ENCODE data around the gene ZC3H11A. TPM values are rescaled to one million over a fixed set of nuclear protein-coding genes. Genes with fewer than 3 reads are reported as not detected.
A peak's percentile ranks its signal among the peaks of the same experiment; 100 is the strongest.
"Not testable (repeated sequence)": the region's sequence is repeated elsewhere in the genome, so short reads cannot be mapped to it uniquely, and the experiment has no call there.

ZC3H11A gene
- total and polyA plus RNA-seq, 5 donors from 2014 or later = 34.4 to 78.1 (median 42.7) TPM

DNA sequence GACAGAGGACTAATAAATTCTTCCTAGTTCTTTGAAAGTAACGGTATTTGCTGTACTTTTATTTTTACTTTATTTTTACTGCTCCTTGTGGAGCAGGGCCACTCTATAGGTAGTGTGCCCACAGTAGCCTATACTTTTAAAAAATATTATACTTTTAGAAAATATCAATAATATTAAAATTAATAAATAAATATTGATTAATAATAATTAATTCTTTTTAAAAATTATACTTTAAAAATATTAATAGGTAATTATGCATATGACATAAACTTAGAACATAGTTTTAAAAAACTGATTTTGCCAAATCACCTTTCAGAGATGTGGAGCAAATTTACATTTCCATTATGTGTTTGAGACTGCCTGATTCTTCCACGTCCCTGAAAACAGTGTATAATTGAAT, 30.8 kb downstream of the ZC3H11A start:
- H3K27ac Mint-ChIP-seq = peak overlapping the region in 1 of 3 donors; percentile 35
- H3K36me3 Mint-ChIP-seq = peaks cover 51% of the 10 kb centered on the region
- H3K27me3 Mint-ChIP-seq = no peaks in the 10 kb centered on the region
- H3K27me3 ChIP-seq (ENCODE audit: control insufficient read depth, insufficient read depth, low read length) = no peaks in the 10 kb centered on the region
- no peak overlapping the region for H3K4me3 Mint-ChIP-seq
- ATAC-seq (ENCODE audit: low read depth in 2 of 2) (no peak), DNase-seq (no peak)
- no peak overlapping the region for H3K4me3 ChIP-seq (ENCODE audit: low read depth, low read length)
- no peak overlapping the region for H3K27ac ChIP-seq (ENCODE audit: insufficient read depth, low read length, poor library complexity, severe bottlenecking)
- peaks cover 12 to 29% (median 22%) of the 10 kb centered on the region in 4 donors for H3K4me1 Mint-ChIP-seq
- no peaks in the 10 kb centered on the region for H3K9me3 ChIP-seq (ENCODE audit: control insufficient read depth in 2 of 2, low read length in 2 of 2)
- H3K9me3 Mint-ChIP-seq = peaks cover 0 to 1% (median 0%) of the 10 kb centered on the region in 7 donors
- peaks cover 75% of the 10 kb centered on the region for H3K36me3 ChIP-seq (ENCODE audit: control insufficient read depth, insufficient read depth, low read length)
- no peaks in the 10 kb centered on the region for H3K4me1 ChIP-seq (ENCODE audit: control insufficient read depth, insufficient read depth, low read length, poor library complexity, severe bottlenecking)

GRCh38 chr1:203828002-203828401, 32.6 kb downstream of the ZC3H11A start:
- Mint-ChIP-seq H3K9me3 (peaks cover 0 to 1% (median 0%) of the 10 kb centered on the region in 7 donors), H3K27me3 (no peaks in the 10 kb centered on the region), H3K4me3 (no peak overlapping the region), H3K4me1 (peaks cover 8 to 18% (median 13%) of the 10 kb centered on the region in 4 donors), H3K36me3 (peaks cover 37% of the 10 kb centered on the region), H3K27ac (peak overlapping the region in 1 of 3 donors; percentile 22)
- DNase-seq = no peak
- ATAC-seq (ENCODE audit: low read depth in 2 of 2) = no peak
- no peak overlapping the region for H3K27ac ChIP-seq (ENCODE audit: insufficient read depth, low read length, poor library complexity, severe bottlenecking)
- no peak overlapping the region for H3K4me3 ChIP-seq (ENCODE audit: low read depth, low read length)
- no peaks in the 10 kb centered on the region for H3K4me1 ChIP-seq (ENCODE audit: control insufficient read depth, insufficient read depth, low read length, poor library complexity, severe bottlenecking)
- H3K27me3 ChIP-seq (ENCODE audit: control insufficient read depth, insufficient read depth, low read length) = no peaks in the 10 kb centered on the region
- peaks cover 72% of the 10 kb centered on the region for H3K36me3 ChIP-seq (ENCODE audit: control insufficient read depth, insufficient read depth, low read length)
- no peaks in the 10 kb centered on the region for H3K9me3 ChIP-seq (ENCODE audit: control insufficient read depth in 2 of 2, low read length in 2 of 2)

DNA sequence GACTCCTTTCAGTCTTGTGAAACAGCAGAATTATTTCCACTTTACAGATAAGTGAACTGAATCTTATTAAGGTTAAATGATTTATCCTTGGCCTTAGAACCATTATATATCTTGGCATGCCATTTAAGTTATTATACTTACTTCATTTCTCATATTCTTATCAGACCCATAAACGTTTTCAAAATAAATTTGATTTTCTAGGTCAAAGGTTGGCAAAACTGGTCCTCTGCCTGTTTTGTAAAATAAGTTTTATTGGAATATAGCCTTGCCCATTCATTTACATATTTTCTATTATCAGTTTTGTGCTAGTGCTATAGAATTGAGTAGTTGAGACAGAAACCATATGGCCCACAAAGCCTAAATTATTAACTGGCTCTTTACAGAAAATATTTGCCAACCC, 33.1 kb downstream of the ZC3H11A start:
- peaks cover 68% of the 10 kb centered on the region for H3K36me3 ChIP-seq (ENCODE audit: control insufficient read depth, insufficient read depth, low read length)
- ATAC-seq (ENCODE audit: low read depth in 2 of 2) = no peak

DNA sequence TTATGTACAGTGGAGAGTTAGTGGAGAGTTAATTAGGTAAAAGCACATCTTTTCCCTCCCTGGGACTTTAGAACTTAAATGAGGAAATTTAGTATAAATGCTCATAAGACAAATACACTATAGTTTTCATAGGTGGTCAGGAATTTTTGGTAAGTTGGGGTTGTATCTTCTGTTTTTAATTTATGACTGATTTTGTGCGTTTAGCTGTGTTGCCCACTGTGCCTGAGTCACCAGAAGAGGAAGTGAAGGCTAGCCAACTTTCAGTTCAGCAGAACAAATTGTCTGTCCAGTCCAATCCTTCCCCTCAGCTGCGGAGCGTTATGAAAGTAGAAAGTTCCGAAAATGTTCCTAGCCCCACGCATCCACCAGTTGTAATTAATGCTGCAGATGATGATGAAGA, 33.8 kb downstream of the ZC3H11A start:
- not testable (repeated sequence) for H3K27me3 ChIP-seq (ENCODE audit: control insufficient read depth, insufficient read depth, low read length); H3K9me3 Mint-ChIP-seq; H3K4me3 ChIP-seq (ENCODE audit: low read depth, low read length); H3K4me3 Mint-ChIP-seq; ATAC-seq (ENCODE audit: low read depth in 2 of 2); H3K9me3 ChIP-seq (ENCODE audit: control insufficient read depth in 2 of 2, low read length in 2 of 2); H3K4me1 ChIP-seq (ENCODE audit: control insufficient read depth, insufficient read depth, low read length, poor library complexity, severe bottlenecking); DNase-seq; H3K27ac ChIP-seq (ENCODE audit: insufficient read depth, low read length, poor library complexity, severe bottlenecking); H3K27me3 Mint-ChIP-seq
- H3K4me1 Mint-ChIP-seq = peaks cover 7 to 13% (median 12%) of the 10 kb centered on the region in 4 donors
- H3K36me3 ChIP-seq (ENCODE audit: control insufficient read depth, insufficient read depth, low read length) = peaks cover 69% of the 10 kb centered on the region
- H3K27ac Mint-ChIP-seq = peak overlapping the region in 1 of 3 donors; percentile 23
- H3K36me3 Mint-ChIP-seq = peaks cover 38% of the 10 kb centered on the region

More for the DNA sequence above, 33.1 kb downstream of the ZC3H11A start:
- no peaks in the 10 kb centered on the region for H3K9me3 ChIP-seq (ENCODE audit: control insufficient read depth in 2 of 2, low read length in 2 of 2)
- no peaks in the 10 kb centered on the region for H3K4me1 ChIP-seq (ENCODE audit: control insufficient read depth, insufficient read depth, low read length, poor library complexity, severe bottlenecking)
- Mint-ChIP-seq H3K27me3 (no peaks in the 10 kb centered on the region), H3K4me3 (no peak overlapping the region), H3K27ac (no peak overlapping the region), H3K4me1 (peaks cover 7 to 15% (median 13%) of the 10 kb centered on the region in 4 donors), H3K36me3 (peaks cover 34% of the 10 kb centered on the region), H3K9me3 (peaks cover 0 to 1% (median 0%) of the 10 kb centered on the region in 7 donors)
- H3K27me3 ChIP-seq (ENCODE audit: control insufficient read depth, insufficient read depth, low read length) = no peaks in the 10 kb centered on the region
- no peak for DNase-seq
- no peak overlapping the region for H3K4me3 ChIP-seq (ENCODE audit: low read depth, low read length)
- H3K27ac ChIP-seq (ENCODE audit: insufficient read depth, low read length, poor library complexity, severe bottlenecking) = no peak overlapping the region

- ATAC-seq (ENCODE audit: low read depth in 2 of 2) = no peak
- Mint-ChIP-seq H3K4me1 (no peaks in the 10 kb centered on the region), H3K36me3 (peaks cover 33% of the 10 kb centered on the region), H3K27ac (no peak overlapping the region), H3K4me3 (no peak overlapping the region), H3K27me3 (no peaks in the 10 kb centered on the region), H3K9me3 (no peaks in the 10 kb centered on the region)
- Histone ChIP-seq H3K4me1 (ENCODE audit: control insufficient read depth, insufficient read depth, low read length, poor library complexity, severe bottlenecking) (no peaks in the 10 kb centered on the region), H3K27me3 (ENCODE audit: control insufficient read depth, insufficient read depth, low read length) (no peaks in the 10 kb centered on the region), H3K27ac (ENCODE audit: insufficient read depth, low read length, poor library complexity, severe bottlenecking) (no peak overlapping the region), H3K9me3 (ENCODE audit: control insufficient read depth in 2 of 2, low read length in 2 of 2) (no peaks in the 10 kb centered on the region), H3K36me3 (ENCODE audit: control insufficient read depth, insufficient read depth, low read length) (peaks cover 88% of the 10 kb centered on the region), H3K4me3 (ENCODE audit: low read depth, low read length) (no peak overlapping the region)
- DNase-seq = no peak
These were observed 40.1 kb downstream of the ZC3H11A start for GRCh38 chr1:203835476-203835875.

GRCh38 chr1:203839081-203839480, 43.7 kb downstream of the ZC3H11A start:
- no peak overlapping the region for H3K4me3 ChIP-seq (ENCODE audit: low read depth, low read length)
- Mint-ChIP-seq H3K9me3 (no peaks in the 10 kb centered on the region), H3K36me3 (peaks cover 38% of the 10 kb centered on the region), H3K4me1 (no peaks in the 10 kb centered on the region), H3K27me3 (no peaks in the 10 kb centered on the region), H3K27ac (peak overlapping the region in 1 of 3 donors; percentile 57), H3K4me3 (no peak overlapping the region)
- no peak overlapping the region for H3K27ac ChIP-seq (ENCODE audit: insufficient read depth, low read length, poor library complexity, severe bottlenecking)
- peaks cover 79% of the 10 kb centered on the region for H3K36me3 ChIP-seq (ENCODE audit: control insufficient read depth, insufficient read depth, low read length)
- no peaks in the 10 kb centered on the region for H3K9me3 ChIP-seq (ENCODE audit: control insufficient read depth in 2 of 2, low read length in 2 of 2)
- H3K27me3 ChIP-seq (ENCODE audit: control insufficient read depth, insufficient read depth, low read length) = no peaks in the 10 kb centered on the region
- ATAC-seq (ENCODE audit: low read depth in 2 of 2) = no peak
- DNase-seq = no peak
- H3K4me1 ChIP-seq (ENCODE audit: control insufficient read depth, insufficient read depth, low read length, poor library complexity, severe bottlenecking) = no peaks in the 10 kb centered on the region

DNA sequence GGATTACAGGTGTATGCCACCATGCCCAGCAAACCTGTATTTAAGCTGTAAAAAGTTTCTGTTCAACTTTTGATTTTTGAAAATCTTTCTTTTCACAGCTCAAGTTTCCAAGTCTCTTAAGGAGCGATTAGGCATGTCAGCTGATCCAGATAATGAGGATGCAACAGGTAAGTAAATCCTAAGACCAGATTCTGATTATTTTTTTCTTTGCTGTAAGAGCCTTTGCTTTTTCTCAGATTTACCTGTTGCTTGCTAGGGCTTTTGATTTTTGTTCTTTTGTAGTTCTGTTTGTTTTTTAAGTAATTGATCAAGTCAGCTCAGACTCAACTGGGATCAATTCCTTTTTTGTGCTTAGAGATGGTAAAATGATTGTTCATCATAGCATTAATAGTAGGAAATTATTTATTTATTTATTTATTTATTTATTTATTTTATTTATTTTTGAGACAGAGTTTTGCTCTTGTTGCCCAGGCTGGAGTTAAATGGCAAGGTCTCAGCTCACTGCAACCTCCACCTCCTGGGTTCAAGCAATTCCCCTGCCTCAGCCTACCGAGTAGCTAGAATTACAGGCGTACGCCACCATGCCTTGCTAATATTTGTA, 44.9 kb downstream of the ZC3H11A start:
- Mint-ChIP-seq H3K4me3 (no peak overlapping the region), H3K9me3 (no peaks in the 10 kb centered on the region), H3K27ac (no peak overlapping the region), H3K4me1 (no peaks in the 10 kb centered on the region), H3K36me3 (peaks cover 41% of the 10 kb centered on the region), H3K27me3 (no peaks in the 10 kb centered on the region)
- peaks cover 76% of the 10 kb centered on the region for H3K36me3 ChIP-seq (ENCODE audit: control insufficient read depth, insufficient read depth, low read length)
- no peaks in the 10 kb centered on the region for H3K27me3 ChIP-seq (ENCODE audit: control insufficient read depth, insufficient read depth, low read length)
- no peaks in the 10 kb centered on the region for H3K4me1 ChIP-seq (ENCODE audit: control insufficient read depth, insufficient read depth, low read length, poor library complexity, severe bottlenecking)
- H3K27ac ChIP-seq (ENCODE audit: insufficient read depth, low read length, poor library complexity, severe bottlenecking) = no peak overlapping the region
- no peak for ATAC-seq (ENCODE audit: low read depth in 2 of 2)
- H3K9me3 ChIP-seq (ENCODE audit: control insufficient read depth in 2 of 2, low read length in 2 of 2) = no peaks in the 10 kb centered on the region
- DNase-seq = no peak
- H3K4me3 ChIP-seq (ENCODE audit: low read depth, low read length) = no peak overlapping the region

GRCh38 chr1:203842559-203842876, 47.1 kb downstream of the ZC3H11A start:
- DNase-seq = no peak
- Mint-ChIP-seq H3K27ac (no peak overlapping the region), H3K36me3 (peaks cover 46% of the 10 kb centered on the region), H3K4me1 (no peaks in the 10 kb centered on the region), H3K27me3 (no peaks in the 10 kb centered on the region), H3K9me3 (no peaks in the 10 kb centered on the region), H3K4me3 (no peak overlapping the region)
- Histone ChIP-seq H3K9me3 (ENCODE audit: control insufficient read depth in 2 of 2, low read length in 2 of 2) (no peaks in the 10 kb centered on the region), H3K4me1 (ENCODE audit: control insufficient read depth, insufficient read depth, low read length, poor library complexity, severe bottlenecking) (no peaks in the 10 kb centered on the region), H3K4me3 (ENCODE audit: low read depth, low read length) (no peak overlapping the region), H3K36me3 (ENCODE audit: control insufficient read depth, insufficient read depth, low read length) (peaks cover 75% of the 10 kb centered on the region), H3K27ac (ENCODE audit: insufficient read depth, low read length, poor library complexity, severe bottlenecking) (no peak overlapping the region), H3K27me3 (ENCODE audit: control insufficient read depth, insufficient read depth, low read length) (no peaks in the 10 kb centered on the region)
- no peak for ATAC-seq (ENCODE audit: low read depth in 2 of 2)
